AG10803 (cell line): Measurements from ENCODE around the gene SEMA6B.

Source experiments
- DNase-seq: peaks from one replicate; pipeline ENCODE4 v3.0.0; 2010; ENCODE audit warnings: low read depth
- H3K4me3 ChIP-seq: 2 replicates; pipeline ENCODE4 v1.5.1; 2011; ENCODE audit warnings: mild to moderate bottlenecking, low read length, control low read depth
- CTCF ChIP-seq: conservative IDR thresholded peaks from 2 replicates; pipeline ENCODE4 v1.5.1; 2011; ENCODE audit warnings: mild to moderate bottlenecking, low read length, control low read depth, inconsistent platforms

SEMA6B gene

GRCh38 chr19:4519521-4520277 is 39.8 kb downstream of the SEMA6B start:
- peak; percentile 34 for DNase-seq
- TF ChIP-seq CTCF = no peak
- H3K4me3 ChIP-seq = no peak overlapping the region

DNA sequence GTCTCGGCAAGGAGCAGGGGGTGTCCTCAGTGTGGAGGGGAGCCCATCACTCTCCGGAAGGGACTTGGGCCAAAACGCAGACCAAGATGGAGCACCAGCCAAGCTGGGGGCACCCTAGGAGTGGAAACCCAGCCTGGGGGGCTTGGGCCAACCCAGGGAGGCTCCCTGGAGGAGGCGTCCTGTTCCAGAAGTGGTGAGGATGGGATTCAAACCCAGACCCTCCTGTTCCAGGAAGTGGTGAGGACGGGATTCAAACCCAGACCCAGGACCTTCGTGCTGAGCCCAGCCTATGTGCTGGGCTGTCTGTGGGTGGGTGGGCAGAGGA is 40.4 kb downstream of the SEMA6B start:
- no peak for TF ChIP-seq CTCF
- DNase-seq = no peak
- H3K4me3 ChIP-seq = no peak overlapping the region

GRCh38 chr19:4518345-4519171 is 40.9 kb downstream of the SEMA6B start, which contains the start of gene PLIN4:
PLIN4 (minus strand) TSS chr19:4518486; CDS start chr19:4518272, 214 bp downstream.
- no peak for TF ChIP-seq CTCF
- DNase-seq = peak; percentile 39
- H3K4me3 ChIP-seq = no peak within 1 kb of the TSS

GRCh38 chr19:4517451-4518057 is 41.9 kb downstream of the SEMA6B start:
- TF ChIP-seq CTCF = no peak
- H3K4me3 ChIP-seq = no peak overlapping the region
- no peak for DNase-seq

- DNase-seq = no peak
- H3K4me3 ChIP-seq = no peak overlapping the region
- TF ChIP-seq CTCF = no peak
Observed at GRCh38 chr19:4516939-4517300, 42.6 kb downstream of the SEMA6B start.

DNA sequence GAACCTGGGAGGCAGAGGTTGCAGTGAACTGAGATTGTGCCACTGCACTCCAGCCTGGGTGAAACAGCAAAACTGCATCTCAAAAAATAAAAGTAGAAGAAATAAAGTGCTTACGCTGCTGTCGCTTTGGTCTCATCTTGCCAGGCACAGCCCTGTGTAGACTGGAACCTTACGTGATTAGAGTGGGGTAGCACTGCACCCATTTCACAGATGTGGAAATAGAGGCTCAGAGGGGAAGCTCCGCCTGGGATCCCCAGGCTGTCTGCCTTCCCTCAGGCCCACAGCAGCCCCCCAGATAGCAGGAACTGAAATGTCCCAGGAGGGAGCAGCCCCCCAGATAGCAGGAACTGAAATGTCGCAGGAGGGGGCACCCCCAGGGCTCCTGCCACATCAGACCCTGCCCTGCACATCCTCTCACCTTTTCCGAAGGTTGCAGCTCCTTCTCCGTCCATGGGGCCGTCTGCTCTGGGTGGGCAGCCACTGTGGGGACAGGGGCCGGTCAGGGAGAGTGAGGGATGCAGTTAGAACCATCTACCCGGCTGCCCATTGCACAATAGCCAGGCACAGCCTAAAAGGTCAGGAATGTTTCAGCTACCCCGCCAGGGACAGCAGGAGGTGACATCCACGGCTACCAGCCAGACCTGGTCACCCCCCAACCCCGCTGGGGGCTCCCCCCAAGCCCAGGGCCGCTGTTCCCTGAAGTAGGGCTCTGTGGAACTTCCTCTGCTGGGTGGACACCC is 43.1 kb downstream of the SEMA6B start:
- TF ChIP-seq CTCF = no peak
- no peak for DNase-seq

More for the DNA sequence above, 43.1 kb downstream of the SEMA6B start:
- no peak overlapping the region for H3K4me3 ChIP-seq
